Activated CD8-positive, alpha-beta memory T cell treated with anti-CD3 and anti-CD28 coated beads for 4 hours (primary cell): ENCODE measurements around the gene ROS1.

Experiments
- DNase-seq, 2 donors: peaks; one replicate each; pipeline ENCODE4 v3.0.0-alpha.2; 2020; ENCODE audit warnings: low read depth in 2 of 2

The ROS1 gene

GRCh38 chr6:117441824-117442264 is 16.1 kb upstream of the ROS1 start:
- DNase-seq: no peak

DNA sequence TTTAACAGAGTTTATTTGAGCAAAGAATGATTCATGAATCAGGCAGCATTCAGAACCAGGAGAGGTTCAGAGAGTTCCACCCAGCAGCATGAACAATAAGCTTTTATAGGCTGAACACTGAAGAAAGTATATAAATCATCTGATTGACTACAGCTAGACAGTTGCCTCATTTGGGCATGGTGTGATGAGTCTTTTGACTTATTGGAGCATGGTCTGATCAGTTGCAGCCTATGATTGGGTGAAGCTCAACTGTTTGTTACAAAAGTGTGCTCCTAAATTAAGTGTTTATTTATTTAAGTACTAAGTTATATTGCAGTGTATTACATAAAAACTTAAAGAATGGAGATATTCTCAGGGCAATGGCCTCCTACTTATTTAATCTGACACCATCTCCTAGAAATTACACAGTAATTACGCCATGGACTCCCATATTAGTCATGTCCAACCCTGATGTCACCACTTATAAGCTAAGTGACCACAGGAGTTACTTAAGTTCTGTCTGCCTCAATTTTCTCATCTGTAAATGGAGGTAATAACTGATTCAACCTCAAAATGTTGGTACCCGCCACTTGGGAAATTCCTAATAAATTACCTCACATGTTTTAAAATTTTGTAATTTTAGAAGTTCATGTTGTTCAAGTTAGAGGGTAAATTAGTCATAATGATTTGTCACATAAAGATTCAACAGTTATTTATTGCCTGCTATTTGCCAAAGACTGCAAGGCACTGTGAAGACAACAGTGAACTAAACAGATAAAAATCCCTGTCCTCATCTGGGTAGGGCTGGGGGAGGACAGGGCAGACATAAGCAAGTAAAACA is 15.2 kb upstream of the ROS1 start:
- DNase-seq: no peak

- no peak for DNase-seq
Observed at GRCh38 chr6:117432273-117432672, 6.5 kb upstream of the ROS1 start.

DNA sequence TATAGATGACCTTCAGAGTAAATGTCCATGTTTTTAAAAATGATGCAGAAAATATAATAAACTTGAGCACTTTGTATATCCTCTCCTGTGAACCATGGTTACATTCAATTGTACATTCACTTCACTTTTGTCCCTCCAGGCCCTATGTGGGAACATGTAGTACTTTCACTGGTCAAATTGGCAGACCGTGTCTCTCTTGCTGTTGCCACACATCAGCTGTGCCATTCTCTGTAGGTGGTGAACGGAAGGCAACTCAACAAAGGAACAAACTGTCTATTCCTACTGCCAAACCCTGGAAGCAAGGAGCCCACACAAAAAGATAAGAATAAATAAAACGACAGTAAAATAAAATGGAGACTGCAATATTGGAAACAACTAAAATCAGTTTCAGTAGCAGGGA is 2.0 kb downstream of the ROS1 start:
- DNase-seq: no peak

DNA sequence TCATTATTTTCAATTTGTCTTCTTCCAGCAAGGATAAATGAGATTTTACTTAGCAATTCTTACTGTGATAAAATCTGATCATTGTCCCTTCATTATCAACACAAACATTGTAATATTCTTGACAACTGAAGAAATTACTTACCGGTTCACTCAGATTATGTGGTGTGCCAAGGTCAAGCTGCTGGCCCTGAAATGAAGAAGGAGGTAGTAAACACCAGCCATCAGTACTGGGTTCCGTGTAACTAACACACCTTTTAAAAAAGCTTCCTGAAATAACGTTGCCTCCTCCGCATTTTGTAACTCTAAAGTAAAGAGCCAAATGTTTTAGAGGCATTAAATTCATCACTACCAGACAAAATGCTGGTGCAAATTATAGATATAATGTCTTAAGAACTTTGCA is 7.4 kb downstream of the ROS1 start:
- DNase-seq: no peak

DNA sequence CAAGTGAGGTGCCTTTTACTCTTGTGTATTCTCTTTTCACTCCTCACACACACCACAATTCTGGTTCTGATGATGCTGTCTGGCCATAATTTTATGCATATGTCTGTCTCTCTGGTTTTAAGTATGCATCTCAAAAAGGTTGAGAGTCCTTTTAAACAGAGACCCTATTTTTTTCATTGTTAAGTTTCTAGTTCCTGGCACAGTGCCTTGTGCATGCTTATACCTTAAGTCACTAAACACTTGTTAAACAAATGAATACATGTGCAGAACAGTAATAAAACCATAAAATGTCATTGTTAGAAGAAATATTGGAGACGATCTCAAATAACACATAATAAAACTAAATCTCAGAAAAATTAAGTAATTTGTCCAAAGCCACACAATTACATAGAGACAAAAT is 7.9 kb downstream of the ROS1 start:
- DNase-seq: no peak

DNA sequence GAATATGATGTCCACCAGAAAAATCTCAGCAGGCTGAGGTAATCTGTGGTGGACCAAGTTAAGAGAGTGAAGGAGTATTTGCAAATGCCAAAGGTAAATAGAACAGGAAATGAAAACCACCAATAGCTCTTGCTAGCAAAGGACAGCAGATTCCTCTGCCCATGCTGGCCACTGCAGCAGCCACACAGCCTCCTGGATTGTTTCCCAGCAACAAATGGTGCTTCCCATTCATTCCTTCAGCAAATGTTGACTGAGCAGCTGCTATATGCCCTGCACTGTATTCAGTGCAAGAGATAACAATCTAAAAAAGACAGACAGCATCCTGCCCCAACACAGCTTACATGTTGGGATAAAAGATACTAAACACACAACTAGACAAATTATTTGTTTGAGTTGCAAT is 11.0 kb downstream of the ROS1 start:
- no peak for DNase-seq

DNA sequence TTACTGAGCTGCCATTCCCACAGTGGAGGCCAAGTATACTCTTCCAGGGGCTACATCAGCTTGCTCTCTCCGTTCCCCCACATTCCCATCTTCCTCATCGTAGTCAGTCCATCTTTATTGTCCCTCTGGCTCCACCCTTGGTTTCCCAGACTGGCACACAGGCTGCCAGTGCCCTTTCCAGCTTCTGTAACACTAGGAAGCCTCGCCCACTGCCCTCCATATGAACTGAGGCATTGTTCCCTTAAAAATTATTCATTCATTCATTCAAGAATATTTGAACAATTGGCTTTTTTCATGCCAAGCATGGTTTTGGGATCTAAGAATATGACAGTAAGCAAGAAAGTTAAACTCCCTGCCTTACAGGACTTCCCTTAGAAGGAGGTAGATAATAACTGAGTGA is 14.3 kb downstream of the ROS1 start:
- DNase-seq: no peak

DNA sequence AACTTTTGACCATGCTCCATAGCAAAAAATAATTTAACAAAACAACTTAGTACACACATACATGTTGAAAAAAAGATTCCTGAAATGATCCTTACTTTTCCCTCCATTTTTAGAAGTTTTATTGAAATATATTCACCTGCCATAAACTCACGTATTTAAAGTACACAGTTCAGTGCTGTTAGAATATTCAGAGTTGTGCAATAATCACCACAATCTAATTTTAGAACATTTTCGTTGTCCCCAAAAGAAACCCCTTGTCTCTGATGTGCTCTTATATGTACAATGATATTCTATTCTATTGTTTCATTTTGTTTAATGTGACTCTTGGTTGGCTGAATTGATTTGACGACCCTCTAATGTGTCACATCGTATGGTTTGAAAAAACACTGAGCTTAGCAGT is 15.9 kb downstream of the ROS1 start:
- no peak for DNase-seq

DNA sequence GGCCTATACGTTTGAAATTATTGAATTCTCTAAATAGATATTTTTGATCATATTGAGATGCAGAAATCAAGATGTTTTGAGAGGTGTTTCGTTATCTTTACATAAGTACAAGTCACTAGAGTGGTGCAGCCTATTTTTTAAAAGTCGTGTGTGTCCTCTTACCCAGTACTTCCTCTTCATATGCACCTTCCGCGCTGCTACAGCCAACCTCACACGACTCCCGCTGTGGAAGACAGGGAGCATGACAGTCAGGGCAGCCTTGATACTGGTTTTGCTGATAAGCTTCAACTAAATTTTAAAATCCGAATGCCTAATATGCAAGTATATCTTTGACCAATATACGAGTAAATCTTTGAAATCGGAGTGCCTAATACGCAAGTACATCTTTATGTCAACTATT is 16.3 kb downstream of the ROS1 start:
- DNase-seq: no peak

- no peak for DNase-seq
Observed at GRCh38 chr6:117404548-117404947, 21.2 kb downstream of the ROS1 start.

DNA sequence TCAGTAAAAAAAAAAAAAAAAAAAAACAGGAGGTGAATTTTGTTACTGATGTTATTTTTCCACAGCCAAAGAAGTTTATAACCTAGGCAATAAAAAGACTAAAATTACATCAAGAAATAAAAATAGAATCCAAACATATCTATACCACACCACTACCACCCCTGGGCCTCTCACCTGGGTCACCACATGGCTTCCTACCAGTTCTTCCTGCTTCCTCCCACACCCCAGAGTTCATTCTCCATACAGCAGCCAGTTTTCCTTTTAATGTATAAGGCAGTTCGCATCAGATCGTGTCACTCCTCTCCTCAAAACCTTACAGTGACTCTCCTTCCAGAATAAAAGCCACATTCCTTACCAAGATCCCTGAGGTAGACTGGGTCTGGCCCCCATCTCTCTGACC is 23.9 kb downstream of the ROS1 start:
- DNase-seq: no peak

DNA sequence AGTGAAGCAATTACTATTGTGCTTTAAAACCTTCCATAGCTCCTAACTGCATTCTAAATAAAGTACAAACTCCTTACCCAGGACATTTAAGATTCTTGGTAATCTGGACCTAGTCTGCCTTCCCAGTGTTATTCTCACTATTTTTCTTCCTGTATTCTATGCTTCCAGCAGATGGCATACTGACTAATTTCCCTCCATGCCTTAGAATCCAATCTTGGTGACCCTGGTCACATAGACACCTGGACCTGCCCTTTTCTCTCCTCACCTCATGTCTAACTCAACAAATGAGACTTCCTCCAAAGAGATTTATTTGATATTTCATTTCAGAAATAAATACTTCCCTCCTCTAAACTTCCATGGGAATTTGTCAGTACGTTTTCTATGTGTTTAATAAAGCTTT is 25.8 kb downstream of the ROS1 start:
- DNase-seq: no peak

DNA sequence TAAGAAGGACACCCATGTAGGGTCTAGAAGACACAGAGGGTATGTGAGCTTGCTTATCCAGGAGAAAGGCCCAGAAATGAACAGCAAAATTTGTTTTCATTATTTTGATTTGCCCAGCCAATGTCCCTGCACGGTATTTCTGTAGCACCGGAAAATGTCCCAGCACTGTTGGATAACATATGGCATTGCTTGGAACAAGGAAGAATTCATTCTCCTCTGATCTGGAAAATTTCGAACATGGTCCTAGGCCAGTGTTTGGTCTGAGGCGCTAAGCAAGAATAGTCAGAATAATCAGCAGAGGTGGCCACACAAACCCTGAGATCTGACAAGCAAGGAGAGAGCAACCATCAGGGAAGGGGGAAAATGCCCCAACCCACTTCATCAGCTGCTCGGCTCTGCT is 26.6 kb downstream of the ROS1 start:
- no peak for DNase-seq

DNA sequence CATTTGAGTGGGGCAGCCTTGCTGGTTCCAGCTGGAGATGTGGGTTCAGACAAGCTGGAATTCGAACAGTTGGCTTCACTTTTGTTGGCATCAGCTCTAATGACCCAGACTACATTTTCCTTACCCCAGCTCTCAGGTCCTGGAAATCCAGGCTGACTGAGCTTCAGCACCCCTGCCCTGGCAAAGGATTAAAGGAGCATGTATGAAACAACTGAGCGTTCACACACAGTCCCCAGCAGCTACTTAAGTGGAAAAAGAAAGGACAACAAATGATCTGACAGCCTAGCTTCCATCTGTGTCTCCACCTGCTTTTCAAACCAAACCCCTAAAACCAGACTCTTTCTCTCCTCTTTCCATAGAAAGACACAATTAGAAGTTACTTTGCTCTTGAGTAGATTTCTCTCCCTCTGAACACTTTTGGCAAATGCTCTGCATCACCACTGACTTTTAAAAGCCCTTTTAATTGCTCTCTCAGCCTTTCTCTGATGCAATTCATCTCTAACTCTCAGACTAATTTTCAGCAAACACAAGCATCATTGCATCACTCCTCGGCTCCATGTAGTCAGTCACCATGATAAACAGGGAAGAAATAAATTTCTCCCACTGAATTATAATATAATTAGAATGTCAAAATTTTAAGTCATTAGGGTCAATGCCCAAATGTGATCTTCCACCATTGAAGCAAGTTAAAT is 28.1 kb downstream of the ROS1 start:
- no peak for DNase-seq

- no peak for DNase-seq
Observed at GRCh38 chr6:117396228-117396627, 29.5 kb downstream of the ROS1 start.

DNA sequence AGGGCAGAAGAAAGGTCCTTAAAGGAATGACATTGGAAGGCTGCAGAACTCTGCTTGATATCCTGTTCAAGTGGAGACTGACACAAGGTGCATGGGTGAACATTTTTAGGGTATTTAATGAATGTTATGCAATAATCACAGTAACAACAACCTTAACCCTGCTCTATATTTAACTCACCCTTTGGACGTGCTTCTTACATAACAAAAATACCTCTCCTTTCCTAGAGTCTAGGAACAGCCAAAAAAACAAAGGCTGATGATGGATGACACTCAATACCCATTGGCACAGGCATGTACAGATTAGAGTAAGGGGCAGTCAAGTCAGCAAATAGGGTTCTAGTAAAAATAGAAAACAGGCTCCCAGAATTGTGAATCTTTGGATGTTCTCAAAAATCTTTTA is 30.6 kb downstream of the ROS1 start:
- no peak for DNase-seq

GRCh38 chr6:117393045-117393444 is 32.7 kb downstream of the ROS1 start:
- no peak for DNase-seq

DNA sequence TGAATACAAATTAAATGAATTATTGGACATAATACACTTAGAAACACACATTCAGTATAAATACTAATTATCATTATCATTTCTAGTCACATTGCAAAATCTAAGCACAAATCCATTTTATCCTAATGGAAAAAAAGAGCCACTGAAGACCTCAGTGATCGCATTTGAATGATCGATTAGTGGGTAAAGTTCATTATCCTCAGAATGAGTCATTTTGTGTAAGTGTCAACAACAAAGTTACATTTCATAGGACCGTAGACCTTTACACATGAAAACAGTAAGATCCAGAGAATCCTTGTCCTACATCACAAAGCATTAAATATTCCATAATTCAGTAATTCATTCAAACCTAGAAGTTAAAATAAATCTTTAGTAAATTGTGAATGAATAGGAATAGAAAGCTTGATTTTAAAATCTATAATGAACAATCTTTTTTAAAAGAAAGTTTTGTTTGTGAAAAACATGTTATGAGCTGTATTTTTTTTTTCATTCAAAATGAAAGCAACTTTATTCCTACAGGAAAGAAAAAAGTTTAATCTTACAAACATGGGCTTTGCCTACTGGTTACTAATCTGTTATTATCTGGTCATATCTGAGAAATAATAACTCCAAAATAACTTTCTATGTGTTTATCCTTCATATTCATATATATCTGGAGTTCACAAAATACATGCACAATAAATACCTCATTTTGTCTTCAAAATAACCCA is 33.7 kb downstream of the ROS1 start:
- no peak for DNase-seq

GRCh38 chr6:117389227-117390057 is 36.3 kb downstream of the ROS1 start:
- DNase-seq: no peak

DNA sequence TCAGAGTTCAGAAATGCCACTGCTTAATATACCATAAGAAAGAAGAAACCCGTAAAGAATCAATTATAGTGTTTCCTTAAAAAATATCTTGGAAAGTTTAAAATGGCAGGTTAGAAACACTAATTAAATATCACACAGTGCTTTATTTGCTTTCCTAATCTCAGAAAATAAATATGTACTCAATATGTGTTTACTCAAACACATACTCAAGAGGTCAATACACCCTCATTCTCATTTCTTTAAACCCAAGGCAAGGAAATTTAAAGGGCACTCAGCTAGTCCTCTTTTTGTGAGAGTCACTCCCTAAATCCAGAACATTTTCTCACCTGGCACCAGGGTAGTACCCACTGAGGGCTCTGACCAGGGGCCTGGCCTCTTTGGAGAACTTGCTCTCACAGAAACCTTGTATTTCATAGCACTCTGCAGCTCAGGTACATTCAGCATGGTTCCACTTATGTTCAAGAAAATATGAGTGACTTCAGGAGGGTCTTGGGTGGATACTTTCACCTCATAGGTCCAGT is 38.2 kb downstream of the ROS1 start:
- no peak for DNase-seq

- no peak for DNase-seq
Observed at GRCh38 chr6:117384659-117385058, 41.1 kb downstream of the ROS1 start.
